Epithelial cell of alveolus of lung (primary cell): ENCODE measurements around the gene CEBPA. TPM values are rescaled to one million over a fixed set of nuclear protein-coding genes. Genes with fewer than 3 reads are reported as not detected.

ENCODE experiments used
- total RNA-seq: library from RNA; depleted of rRNA; stranded (reverse); fragments of >200 nt; gene quantifications from 2 replicates; pipeline ENCODE4 v1.2.1, GENCODE V29; 2015

CEBPA gene
- under 0.01 and 0.80 TPM in 2 replicates for total RNA-seq

GRCh38 chr19:33302175-33302973 lies at the start of gene CEBPA:
Gene CEBPA, minus strand, starts transcription at chr19:33302534. Its CDS starts 120 bp downstream, at chr19:33302414.

Other genes with a start within 250 kb of the CEBPA start
- 3.8 and 4.4 TPM in 2 replicates for gene RHPN2, start 237.6 kb downstream of the CEBPA start, total RNA-seq
- 2.5 and 6.1 TPM in 2 replicates for gene GPATCH1, start 221.4 kb downstream of the CEBPA start, total RNA-seq
- gene WDR88, start 170.4 kb downstream of the CEBPA start, total RNA-seq: not detected in 2 replicates
- 36.7 and 48.1 TPM in 2 replicates for gene LRP3, start 108.2 kb downstream of the CEBPA start, total RNA-seq
- not detected in 2 replicates for gene SLC7A10, start 76.7 kb downstream of the CEBPA start, total RNA-seq
- 10.4 and 26.0 TPM in 2 replicates for gene CEBPG, start 71.2 kb upstream of the CEBPA start, total RNA-seq
- gene PEPD, start 219.3 kb upstream of the CEBPA start, total RNA-seq: 51.1 and 56.8 TPM in 2 replicates